SK-N-SH (cell line): Measurements from ENCODE around the gene HOXD10.

Experiments used
- EZH2phosphoT487 ChIP-seq: fragments of 200-600 bp; sonication (generic); IDR thresholded peaks from 2 replicates; pipeline ENCODE4 v1.6.1; 2017; ENCODE audit warnings: low read depth, mixed run types, mild to moderate bottlenecking, antibody characterized with exemption, moderate library complexity, borderline replicate concordance
- GABPA ChIP-seq: IDR thresholded peaks from 2 replicates; pipeline ENCODE4 v1.4.0; 2012; ENCODE audit warnings: low read depth, mild to moderate bottlenecking
- NRF1 ChIP-seq: IDR thresholded peaks from 2 replicates; pipeline ENCODE4 v1.6.1; 2012; ENCODE audit warnings: low read depth, mild to moderate bottlenecking, low read length
- POLR2AphosphoS5 ChIP-seq: IDR thresholded peaks from 2 replicates; pipeline ENCODE4 v1.6.1; 2012; ENCODE audit warnings: low read depth, low read length
- RFX5 ChIP-seq: IDR thresholded peaks from 2 replicates; pipeline ENCODE4 v1.6.1; 2012; ENCODE audit warnings: mild to moderate bottlenecking, improper control_type of control experiment, low read length
- SIN3A ChIP-seq: IDR thresholded peaks from 2 replicates; pipeline ENCODE4 v1.6.1; 2012; ENCODE audit warnings: low read depth, mild to moderate bottlenecking, low read length, moderate library complexity, borderline replicate concordance
- SMC3 ChIP-seq: IDR thresholded peaks from 2 replicates; pipeline ENCODE4 v1.6.1; 2012; ENCODE audit warnings: low read depth, low read length, improper control_type of control experiment
- TAF1 ChIP-seq: IDR thresholded peaks from 2 replicates; pipeline ENCODE4 v1.6.1; 2012; ENCODE audit warnings: low read depth, mild to moderate bottlenecking, low read length, moderate library complexity, borderline replicate concordance
- USF1 ChIP-seq: IDR thresholded peaks from 2 replicates; pipeline ENCODE4 v1.4.0; 2012; ENCODE audit warnings: low read depth, borderline replicate concordance
- YY1 ChIP-seq: IDR thresholded peaks from 2 replicates; pipeline ENCODE4 v1.4.0; 2012; ENCODE audit warnings: low read depth, mild to moderate bottlenecking
- TF ChIP-seq, protein P1 (sequence below): fragments of 200-600 bp; sonication (generic); IDR thresholded peaks from 2 replicates; pipeline ENCODE4 v1.6.1; 2017; ENCODE audit warnings: antibody characterized with exemption, mild to moderate bottlenecking, moderate library complexity

DNA sequence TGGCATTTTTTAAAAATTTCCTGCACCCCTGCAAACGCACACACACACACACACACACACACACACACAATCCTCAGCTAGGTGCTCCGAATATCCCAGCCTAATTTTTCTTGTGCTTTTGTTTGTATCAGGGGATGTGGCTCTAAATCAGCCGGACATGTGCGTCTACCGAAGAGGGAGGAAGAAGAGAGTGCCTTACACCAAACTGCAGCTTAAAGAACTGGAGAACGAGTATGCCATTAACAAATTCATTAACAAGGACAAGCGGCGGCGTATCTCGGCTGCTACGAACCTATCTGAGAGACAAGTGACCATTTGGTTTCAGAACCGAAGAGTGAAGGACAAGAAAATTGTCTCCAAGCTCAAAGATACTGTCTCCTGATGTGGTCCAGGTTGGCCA is 22.2 kb upstream of the HOXD10 start:
- TF ChIP-seq, protein P1, sequence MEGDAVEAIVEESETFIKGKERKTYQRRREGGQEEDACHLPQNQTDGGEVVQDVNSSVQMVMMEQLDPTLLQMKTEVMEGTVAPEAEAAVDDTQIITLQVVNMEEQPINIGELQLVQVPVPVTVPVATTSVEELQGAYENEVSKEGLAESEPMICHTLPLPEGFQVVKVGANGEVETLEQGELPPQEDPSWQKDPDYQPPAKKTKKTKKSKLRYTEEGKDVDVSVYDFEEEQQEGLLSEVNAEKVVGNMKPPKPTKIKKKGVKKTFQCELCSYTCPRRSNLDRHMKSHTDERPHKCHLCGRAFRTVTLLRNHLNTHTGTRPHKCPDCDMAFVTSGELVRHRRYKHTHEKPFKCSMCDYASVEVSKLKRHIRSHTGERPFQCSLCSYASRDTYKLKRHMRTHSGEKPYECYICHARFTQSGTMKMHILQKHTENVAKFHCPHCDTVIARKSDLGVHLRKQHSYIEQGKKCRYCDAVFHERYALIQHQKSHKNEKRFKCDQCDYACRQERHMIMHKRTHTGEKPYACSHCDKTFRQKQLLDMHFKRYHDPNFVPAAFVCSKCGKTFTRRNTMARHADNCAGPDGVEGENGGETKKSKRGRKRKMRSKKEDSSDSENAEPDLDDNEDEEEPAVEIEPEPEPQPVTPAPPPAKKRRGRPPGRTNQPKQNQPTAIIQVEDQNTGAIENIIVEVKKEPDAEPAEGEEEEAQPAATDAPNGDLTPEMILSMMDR = no peak
- no peak for TF ChIP-seq SMC3
- TF ChIP-seq POLR2AphosphoS5 = no peak
- TF ChIP-seq SIN3A = no peak
- TF ChIP-seq YY1 = no peak
- no peak for TF ChIP-seq GABPA
- no peak for TF ChIP-seq NRF1
- TF ChIP-seq USF1 = no peak
- TF ChIP-seq TAF1 = no peak
- TF ChIP-seq RFX5 = no peak
- no peak for TF ChIP-seq EZH2phosphoT487
